GM19395 (cell line): ENCODE measurements around the gene NIPBL.
"Not testable (repeated sequence)": the region's sequence is repeated elsewhere in the genome, so short reads cannot be mapped to it uniquely, and the experiment has no call there.

ENCODE experiments used
- ATAC-seq: cut with Tn5 transposase; IDR thresholded peaks from one replicate; pipeline ENCODE4 v1.9.1; 2021; ENCODE audit warnings: mild to moderate bottlenecking, moderate library complexity; ENCODE audit not compliant: unreplicated experiment

The NIPBL gene

GRCh38 chr5:36876299-36876964, at the start of gene NIPBL:
Gene NIPBL, plus strand, starts transcription at chr5:36876769. Its CDS starts 76,928 bp downstream, at chr5:36953697.
- peak; percentile 65 for ATAC-seq

- no peak for ATAC-seq
These were observed 44.3 kb upstream of the NIPBL start for GRCh38 chr5:36832274-36832673.

- no peak for ATAC-seq
These were observed 39.7 kb upstream of the NIPBL start for GRCh38 chr5:36836831-36837230.

- no peak for ATAC-seq
These were observed 36.8 kb upstream of the NIPBL start for GRCh38 chr5:36839489-36840476.

GRCh38 chr5:36841677-36842076, 34.9 kb upstream of the NIPBL start:
- no peak for ATAC-seq

- no peak for ATAC-seq
These were observed 34.5 kb upstream of the NIPBL start for GRCh38 chr5:36842087-36842486.

GRCh38 chr5:36844305-36844704, 32.3 kb upstream of the NIPBL start:
- no peak for ATAC-seq

- not testable (repeated sequence) for ATAC-seq
These were observed 28.0 kb upstream of the NIPBL start for GRCh38 chr5:36848545-36848944.

GRCh38 chr5:36852903-36853302, 23.7 kb upstream of the NIPBL start:
- not testable (repeated sequence) for ATAC-seq

GRCh38 chr5:36854402-36855140, 22.0 kb upstream of the NIPBL start:
- ATAC-seq = no peak

GRCh38 chr5:36855141-36855495, 21.5 kb upstream of the NIPBL start:
- ATAC-seq = no peak

GRCh38 chr5:36861871-36862270, 14.7 kb upstream of the NIPBL start:
- no peak for ATAC-seq

- peak; percentile 76 for ATAC-seq
These were observed 6.0 kb upstream of the NIPBL start for GRCh38 chr5:36870399-36871040.

GRCh38 chr5:36874465-36874864, 2.1 kb upstream of the NIPBL start:
- no peak for ATAC-seq

- no peak for ATAC-seq
These were observed 1.3 kb upstream of the NIPBL start for GRCh38 chr5:36875051-36875789.

- peak; percentile 61 for ATAC-seq
These were observed 725 bp upstream of the NIPBL start for GRCh38 chr5:36875790-36876298.

- ATAC-seq = peak; percentile 25
These were observed 547 bp downstream of the NIPBL start for GRCh38 chr5:36876965-36877666.

GRCh38 chr5:36877667-36878391, 1.3 kb downstream of the NIPBL start:
- ATAC-seq = no peak
